GM19395 (cell line): ENCODE results near the gene ARHGEF28.

Experiments used
- ATAC-seq: cut with Tn5 transposase; IDR thresholded peaks from one replicate; pipeline ENCODE4 v1.9.1; 2021; ENCODE audit warnings: mild to moderate bottlenecking, moderate library complexity; ENCODE audit not compliant: unreplicated experiment

Gene ARHGEF28

DNA sequence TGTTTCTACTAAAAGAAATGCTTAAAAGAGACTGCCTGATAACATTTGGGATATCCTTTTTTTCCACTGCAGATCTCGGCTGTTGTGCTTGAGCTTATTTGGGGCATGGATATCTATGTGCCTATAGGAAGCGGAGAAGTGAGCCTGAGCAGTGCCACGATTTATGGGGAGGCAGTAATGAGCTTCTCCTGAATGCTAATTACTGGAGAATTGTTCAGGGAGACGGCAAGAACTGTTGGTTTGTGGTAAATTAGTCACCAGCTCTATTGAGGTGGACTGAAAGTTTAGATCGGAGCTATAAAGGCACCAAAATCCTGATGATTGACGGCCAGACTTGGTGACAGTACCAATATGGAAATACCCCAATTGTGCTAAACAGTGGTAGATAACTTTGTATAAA lies 186.5 kb downstream of the ARHGEF28 start:
- ATAC-seq: no peak

DNA sequence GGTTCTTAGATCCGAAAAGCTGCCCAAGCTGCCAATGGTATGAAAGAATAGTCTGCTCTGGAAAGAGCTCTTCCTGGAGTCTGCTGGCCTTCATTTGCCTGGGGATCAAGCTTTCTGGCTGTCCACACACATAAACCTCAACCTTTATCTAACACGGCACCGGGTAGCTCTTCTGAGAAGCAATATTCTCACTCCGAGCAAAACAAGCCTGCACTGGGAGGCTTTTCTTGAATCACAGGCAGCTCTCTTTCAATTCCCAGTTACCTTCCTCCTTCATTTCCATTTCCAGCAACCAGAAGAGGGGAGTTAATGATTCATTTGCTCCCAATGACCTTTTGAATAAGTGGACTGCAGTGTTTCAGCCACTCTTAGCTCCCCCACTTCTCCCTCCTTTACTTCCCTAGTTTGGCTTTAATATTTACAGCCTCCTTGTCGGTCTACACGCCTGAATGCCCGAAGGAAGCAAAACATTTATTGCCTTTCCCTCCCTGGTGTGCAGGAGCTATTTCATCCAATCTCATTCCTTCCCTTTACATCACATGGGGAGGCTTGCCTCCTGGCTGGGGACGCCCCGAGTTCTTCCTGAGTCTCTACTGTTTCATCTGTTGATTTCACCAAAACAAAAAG lies 187.1 kb downstream of the ARHGEF28 start:
- ATAC-seq: no peak

DNA sequence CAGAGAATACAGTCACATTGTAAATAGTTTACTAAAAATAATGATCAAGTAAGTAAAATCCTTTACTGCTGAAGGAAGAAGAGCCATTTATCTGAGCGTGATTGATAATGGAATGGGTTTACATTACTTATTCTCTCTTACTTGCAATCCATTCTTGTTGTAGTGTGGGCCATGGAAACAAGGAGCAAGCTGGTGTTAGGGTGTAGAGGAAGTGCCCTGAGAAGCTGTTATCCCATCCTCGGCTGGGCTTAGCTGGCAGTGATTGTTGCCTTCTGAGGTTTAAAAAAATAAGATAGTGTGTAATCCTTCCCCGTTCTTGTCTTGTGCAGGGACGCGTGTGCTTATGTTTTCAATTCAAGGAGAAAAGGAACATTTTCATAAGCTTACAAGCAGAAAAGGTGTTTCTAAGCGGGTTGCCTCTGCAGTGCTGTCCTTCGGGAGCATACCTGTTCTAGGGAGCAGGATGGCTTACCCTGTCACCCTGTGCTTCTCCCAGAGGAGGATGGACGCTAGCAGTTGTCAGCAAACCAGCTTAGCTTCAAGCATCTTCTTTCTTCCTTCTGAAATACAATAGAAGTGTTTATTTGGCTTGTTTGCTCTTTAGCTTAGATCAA lies 188.3 kb downstream of the ARHGEF28 start:
- no peak for ATAC-seq

DNA sequence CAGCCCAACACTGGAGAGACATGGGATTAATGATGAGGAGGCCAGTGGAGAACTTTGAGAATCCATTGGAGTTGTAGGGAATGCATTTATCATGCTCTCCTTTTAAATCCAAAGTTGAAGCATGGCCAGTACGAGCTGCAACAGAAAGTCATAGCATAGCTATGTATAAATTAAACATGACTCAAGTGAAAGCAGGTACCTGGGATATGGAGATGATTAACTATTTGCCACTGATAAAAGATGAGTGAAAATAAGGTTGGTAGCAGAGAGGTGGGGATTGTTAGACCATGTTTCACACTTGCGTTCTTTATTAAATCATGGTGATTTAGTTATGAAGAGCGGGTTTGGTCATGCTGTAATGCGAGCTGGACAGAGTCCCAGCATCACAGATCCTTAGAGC lies 189.6 kb downstream of the ARHGEF28 start:
- ATAC-seq: no peak

DNA sequence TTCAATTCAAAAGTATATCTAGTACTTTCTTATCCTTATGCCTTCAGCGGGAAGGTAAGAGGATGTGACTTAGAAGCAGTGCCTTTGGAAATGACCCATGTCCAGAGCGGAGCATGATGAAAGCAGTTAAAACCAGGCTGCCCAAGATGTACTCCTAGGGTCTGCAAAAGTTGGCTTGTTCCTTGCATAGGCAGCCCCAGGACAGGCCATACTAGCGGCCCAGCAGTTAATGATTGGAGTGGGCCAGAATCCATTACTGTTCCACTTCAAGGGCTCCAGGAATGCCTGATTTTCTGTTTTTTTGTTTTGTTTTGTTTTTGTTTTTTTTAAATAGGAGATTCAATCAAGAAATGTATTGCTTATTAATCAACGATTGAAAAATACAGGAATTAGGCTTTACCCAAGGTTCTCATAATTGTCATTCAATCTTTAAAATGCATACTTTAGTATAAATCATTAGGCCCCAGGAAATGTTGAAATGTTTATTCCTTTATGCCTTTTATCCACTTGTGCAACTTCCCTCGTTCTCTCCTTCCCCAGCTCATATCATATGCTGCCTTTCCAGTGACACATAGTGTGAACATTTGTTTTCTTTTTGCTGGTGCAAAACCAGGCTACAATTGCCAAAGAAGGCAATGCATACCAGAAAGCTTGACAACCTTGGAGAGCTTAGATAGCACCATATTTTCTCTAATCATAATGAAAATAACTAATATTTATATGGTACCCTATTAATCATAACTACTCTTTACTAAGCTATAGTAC lies 190.8 kb downstream of the ARHGEF28 start:
- no peak for ATAC-seq

DNA sequence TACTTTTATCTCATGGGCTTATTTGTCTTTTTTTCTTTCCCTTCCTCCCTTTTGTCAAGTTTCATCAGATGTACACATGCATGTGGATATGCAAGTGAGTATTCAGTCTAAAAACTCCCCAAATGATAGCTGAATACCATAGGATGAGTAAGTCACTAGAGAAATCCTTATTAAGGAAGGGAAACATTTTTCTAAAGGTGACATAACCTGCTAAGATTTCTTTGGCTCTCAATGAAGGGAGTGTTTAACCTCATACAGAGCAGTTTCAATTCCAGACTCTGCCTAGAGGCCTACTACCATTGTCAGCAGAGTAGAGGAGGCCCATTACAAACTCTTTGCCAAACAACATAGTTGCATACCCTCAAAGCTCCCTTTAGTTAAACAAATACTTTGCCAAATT lies 192.4 kb downstream of the ARHGEF28 start:
- ATAC-seq: no peak

DNA sequence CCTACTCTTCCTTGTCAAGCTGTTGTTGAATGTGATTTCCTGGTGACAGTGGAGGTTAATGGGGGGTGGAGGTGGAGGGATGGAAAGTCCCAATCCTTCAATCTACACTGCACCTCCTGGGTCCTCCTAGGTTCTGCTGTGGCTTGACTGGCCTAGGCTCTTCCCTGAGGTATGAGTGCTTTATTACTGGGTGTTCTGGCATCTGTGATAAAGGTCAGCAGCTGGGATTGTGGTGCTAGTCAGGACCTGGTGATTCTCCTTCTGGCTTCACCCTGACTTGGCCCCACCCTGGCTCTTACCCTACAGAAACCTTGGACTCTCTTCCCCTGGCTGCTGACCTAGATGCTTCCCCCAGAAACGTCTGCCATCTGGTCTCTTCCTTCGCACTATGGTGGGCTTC lies 194.3 kb downstream of the ARHGEF28 start:
- ATAC-seq: no peak

DNA sequence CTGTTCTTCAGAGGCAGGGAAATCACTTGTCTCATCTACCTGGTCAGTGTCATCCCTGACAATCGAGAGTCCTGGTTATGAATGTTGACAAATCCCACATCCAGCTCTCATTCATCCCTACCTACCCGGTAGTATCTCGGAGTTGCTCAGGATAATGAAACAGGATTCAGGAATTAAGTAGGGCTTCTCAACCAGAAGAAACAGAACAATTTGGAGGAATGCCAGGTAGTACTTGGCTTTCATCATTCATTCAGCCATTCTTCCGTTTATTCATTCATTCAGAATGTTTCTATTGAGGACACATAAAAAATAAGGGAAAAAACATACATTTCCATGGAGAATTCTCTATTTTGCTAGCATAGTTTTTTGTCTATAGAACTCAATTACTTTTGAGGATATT lies 195.0 kb downstream of the ARHGEF28 start:
- no peak for ATAC-seq

DNA sequence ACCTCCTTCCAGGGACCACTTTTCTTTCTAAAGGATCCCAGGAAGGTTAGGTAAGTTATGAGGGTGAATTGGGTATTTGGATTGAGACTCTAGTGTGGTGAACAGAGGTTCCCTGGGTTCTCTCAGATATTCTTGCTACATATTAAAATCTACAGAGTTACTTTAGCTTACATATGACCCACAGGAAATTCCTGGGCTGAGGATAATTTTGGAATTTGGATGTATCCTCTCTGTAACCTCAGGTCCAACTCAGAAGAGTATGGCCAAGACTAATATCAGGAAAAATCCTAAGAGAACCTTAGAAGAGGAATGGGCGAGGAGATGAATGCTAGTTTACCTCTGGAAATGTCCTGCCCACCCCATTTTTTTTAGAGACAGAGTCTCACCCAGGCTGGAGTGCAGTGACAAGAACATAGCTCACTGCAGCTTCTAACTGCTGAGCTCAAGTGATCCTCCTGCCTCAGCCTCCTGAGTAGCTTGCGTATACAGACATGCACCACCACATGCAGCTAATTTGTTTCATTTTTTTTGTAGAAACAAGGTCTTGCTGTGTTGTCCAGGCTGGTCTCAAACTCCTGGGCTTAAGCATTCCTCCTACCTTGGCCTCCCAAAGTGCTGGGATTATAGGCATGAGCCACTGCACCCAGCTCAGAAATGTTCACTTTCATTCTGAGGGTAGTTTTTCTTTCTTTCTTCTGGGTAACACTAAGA lies 196.4 kb downstream of the ARHGEF28 start:
- ATAC-seq: no peak

DNA sequence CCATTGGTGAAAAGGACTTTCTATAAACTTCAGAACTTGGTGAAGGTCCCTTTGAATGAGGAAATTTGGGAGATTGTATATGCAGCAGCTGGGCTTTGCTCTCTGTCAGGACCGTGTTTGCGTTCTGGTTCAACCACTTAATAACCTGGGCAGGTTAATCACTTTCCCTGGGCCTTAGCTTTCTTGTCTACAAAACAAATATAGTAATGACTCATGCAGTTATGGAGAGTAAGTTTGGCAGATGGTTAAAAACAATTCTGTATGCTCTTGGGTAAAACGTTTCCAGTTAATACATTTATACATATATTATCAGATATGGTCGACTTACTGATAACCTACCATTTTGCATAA lies 197.0 kb downstream of the ARHGEF28 start:
- ATAC-seq: no peak

DNA sequence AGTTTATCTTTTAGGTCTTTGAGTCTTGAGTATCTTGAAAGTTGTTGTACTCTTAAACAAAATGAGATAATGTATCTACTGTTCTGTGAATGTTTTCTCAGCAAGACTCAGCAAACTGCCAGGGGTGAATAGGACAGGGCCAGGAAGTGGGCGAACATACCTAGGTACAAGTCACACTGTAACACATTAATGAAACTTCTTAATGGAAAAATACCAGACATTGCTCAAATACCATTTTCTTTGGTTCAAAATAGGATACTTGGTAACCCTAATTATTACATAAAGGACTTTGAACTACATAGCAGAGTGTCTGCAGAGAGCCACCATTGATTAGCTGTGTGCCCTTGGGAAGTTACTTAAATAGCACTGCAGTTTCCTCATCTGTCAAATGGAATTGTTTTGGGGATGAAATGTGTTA lies 197.5 kb downstream of the ARHGEF28 start:
- ATAC-seq: no peak

DNA sequence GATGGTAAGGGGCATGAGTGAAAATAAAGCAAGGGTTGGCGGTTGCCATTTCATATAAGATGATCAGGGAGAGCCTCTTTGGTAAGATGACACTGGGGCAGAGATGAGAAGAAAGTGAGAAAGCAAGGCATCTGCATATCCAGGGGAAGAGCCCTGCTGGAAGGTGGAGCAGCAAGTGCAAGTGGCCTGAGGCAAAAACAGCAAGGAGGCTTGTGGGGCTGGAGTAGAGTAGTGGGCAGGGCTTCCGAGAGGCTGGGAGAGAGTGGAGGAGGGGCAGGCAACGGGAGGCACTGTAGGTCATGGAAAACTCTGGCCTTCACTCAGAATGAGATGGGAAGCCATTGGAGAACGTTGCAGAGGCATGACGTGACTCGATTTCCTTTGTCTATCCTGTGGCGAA lies 199.2 kb downstream of the ARHGEF28 start:
- ATAC-seq: no peak

DNA sequence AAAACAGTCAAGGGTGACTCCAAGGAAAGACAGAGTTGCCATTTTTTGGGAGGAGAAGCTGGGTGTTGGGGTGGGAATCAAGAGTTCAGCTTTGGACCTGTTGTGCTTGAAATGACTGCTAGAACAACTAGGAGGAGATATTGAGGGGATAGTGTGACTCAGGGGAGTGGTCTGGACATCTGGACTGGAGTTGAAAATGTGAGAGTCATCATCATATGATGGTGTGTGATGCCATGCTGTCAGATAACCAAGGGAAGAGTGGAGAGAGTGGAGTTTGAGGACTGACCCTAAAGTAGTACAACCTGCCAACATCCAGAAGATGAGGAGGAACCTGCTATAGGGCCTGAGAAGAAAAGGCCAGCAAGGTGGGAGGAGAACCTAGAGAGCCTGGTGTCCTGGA lies 199.7 kb downstream of the ARHGEF28 start:
- no peak for ATAC-seq

DNA sequence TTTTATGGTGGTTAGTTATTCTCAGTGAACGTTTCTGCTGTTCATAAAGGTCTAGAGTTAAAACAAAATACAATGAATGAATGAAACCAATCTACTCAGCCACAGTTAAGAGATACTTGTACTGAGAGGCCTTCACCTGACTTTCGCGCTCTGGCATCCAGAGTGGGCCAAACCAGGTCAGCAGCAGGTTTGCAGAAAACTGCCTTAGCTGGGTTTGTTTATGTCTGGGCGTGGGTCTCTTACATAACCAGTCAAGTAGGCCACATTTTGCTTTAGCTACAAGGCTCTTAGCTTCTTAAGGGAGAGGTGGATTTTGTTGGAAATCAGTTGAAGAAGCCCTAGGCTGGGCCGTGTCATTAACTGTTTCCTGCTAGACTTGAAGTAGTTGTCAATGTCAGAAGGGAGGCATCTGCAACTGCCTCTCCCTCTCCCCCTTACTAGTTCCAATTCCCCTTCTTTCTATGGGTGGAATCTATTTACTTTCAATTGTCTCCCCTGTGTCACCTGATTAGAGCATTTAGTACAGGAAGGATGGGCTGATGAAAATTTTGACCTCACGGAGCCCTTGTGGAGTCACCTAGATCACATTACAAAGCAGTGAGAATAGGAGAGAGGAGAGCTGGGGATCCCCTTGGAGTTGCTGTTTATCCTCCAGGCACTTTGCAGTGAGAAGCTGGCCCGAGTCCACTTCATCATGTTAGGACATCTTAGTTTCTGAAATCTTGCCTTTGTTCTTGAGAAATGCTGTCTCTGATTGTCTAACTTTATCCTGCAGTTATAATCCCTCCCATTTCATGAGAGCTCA lies 200.5 kb downstream of the ARHGEF28 start:
- no peak for ATAC-seq

DNA sequence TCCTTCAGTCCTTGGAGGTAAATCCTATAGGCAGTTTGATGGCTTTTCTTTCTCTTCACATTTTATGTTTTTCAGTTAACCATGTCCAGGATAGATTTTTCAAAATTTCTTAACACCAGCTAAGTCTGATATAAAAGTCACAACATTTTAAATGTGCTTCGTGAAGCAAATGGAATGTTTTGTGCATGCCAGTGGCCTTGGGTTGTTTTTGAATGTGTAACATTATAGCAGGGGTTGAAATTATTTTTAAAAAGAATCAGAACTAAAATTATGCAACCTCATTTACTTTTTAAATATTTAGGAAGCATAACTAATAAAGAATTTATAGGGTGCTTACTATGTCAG lies 201.1 kb downstream of the ARHGEF28 start:
- no peak for ATAC-seq

DNA sequence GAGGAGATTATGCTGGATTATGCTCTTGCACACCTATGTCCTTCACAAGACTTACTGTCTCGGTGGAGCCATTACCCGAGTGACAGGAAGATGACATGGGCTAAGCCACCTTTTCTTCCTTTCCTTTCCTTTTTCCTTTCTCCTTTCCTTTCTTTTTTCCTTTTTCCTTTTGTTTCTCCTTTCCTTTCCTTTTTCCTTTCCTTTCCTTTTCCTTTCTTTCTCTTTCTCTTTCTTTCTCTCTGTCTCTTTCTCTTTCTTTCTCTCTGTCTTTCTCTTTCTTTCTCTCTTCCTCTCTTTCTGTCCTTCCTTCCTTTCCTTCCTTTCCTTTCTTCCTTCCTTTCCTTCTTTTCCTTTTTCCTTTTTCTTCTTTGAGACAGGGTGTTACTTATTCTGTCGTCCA lies 202.5 kb downstream of the ARHGEF28 start:
- ATAC-seq: no peak

DNA sequence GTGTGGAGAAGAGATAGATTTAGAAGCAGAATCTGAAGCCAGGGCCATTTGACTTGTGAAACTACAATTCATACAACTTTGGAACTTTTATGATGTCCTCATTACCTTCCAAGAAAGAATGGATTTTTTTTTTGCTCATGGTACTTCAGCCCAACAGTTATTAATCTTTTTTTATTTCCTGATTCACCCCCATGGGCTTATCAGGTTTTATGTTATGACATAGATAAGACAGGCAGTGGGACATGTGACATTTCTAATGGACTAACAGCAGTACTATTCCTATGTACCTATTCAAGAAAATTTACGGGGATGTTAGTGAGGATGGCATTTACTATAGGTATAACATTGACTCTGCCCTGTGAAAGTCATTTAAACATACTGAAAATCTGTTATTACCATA lies 204.7 kb downstream of the ARHGEF28 start:
- ATAC-seq: no peak

DNA sequence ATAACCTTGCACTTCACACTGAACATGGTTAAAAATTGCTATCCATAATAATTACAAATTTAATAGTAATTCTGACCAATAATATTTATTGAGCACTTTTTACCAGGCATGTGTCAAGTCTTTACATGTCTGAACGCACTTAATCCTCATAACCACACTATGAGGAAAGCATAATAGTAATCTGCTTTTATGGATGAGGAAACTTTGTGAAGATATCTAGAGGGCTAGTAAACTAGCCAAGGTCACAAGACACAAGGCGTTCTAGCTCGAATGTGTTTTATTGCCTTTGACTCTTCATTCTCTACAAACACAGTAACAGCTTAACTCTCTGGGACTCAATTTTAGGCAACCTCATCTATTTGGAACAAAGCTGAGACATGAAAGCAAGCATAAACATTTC lies 205.1 kb downstream of the ARHGEF28 start:
- ATAC-seq: no peak

DNA sequence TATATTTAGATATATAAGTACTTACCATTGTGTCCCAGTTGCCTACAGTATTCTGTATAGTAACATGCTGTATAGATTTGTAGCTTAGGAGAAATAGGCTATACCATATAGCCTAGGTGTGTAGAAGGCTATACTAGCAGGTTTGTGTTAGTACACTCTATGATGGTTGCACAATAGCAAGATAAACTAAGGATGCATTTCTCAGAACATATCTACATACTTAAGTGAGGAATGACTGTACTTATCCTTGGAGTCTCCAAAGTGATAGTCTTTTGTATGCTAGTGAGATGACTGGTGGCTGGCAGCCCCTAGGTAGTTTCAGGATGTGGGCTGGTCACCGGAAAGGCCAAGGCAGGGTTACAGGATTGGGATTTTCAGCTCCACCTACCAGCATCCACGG lies 208.7 kb downstream of the ARHGEF28 start:
- no peak for ATAC-seq

DNA sequence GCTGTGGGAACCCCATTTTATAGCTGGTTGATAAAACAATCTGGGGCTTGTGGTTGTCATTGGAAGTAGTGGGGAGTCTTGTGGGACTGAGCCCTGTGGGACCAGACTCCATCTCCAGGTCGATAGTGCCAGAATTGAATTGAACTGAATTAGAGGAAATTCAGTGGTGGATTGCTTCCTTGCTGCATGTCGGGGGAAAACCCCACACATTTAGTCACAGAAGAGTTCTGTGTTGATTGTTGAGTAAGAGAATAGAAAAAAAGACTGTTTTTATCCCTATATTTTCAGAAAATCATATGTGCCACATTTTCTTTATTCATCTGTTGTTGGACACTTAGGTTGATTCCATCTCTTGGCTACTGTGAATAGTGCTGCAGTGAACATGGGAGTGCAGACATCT lies 209.7 kb downstream of the ARHGEF28 start:
- ATAC-seq: no peak

DNA sequence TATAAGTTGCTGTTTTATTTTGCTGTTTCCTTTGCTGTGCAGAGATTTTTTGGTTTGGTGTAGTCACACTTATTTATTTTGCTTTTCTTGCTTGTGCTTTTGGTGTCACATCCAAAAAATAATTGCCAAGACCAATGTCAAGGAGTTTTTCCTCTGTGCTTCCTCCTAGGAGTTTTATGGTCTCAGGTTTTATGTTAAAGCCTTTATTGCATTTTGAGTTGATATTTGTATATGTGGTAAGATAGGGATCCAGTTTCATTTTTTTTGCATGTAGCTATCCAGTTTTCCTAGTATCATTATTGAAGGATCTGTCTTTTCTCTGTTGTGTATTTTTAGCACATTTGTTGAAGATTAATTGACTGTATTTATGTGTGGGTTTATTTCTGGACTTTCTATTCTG lies 210.6 kb downstream of the ARHGEF28 start:
- ATAC-seq: no peak
